ENCODE data around the gene USP9X.
"Not testable (repeated sequence)": the region's sequence is repeated elsewhere in the genome, so short reads cannot be mapped to it uniquely, and the experiment has no call there.

Gene USP9X

GRCh38 chrX:41276661-41277506, 191.6 kb downstream of the USP9X start:
- peak in 3 of 51 donors; percentile 0 to 12 (median 3) for DNase-seq

GRCh38 chrX:41282307-41282706, 197.1 kb downstream of the USP9X start:
- DNase-seq = not testable (repeated sequence)

DNA sequence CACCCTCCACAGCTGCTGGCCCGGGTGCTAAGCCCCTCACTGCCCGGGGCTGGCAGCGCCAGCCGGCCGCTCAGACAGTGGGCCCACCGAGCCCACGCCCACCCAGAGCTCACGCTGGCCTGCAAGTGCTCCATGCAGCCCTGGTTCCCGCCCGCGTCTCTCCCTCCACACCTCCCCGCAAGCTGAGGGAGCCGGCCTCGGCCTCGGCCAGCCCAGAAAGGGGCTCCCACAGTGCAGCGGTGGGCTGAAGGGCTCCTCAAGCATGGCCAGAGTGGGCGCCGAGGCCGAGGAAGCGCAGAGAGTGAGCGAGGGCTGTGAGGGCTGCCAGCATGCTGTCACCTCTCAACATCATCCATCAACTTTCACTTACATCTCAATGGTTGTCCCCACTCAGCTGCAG, 200.7 kb downstream of the USP9X start:
- not testable (repeated sequence) for DNase-seq

Measured in hypothalamus (tissue), 51 donors.